CD4-positive, alpha-beta T cell (primary cell): ENCODE results near the gene AVP. TPM values are rescaled to one million over a fixed set of nuclear protein-coding genes. Genes with fewer than 3 reads are reported as not detected.
"Not testable (repeated sequence)": the region's sequence is repeated elsewhere in the genome, so short reads cannot be mapped to it uniquely, and the experiment has no call there.

Source experiments
- ATAC-seq: fragments of 200-7000 bp; cut with Tn5 transposase; one replicate; pipeline ENCODE4 v1.10.0; 2022; ENCODE audit warnings: mild to moderate bottlenecking; ENCODE audit not compliant: poor library complexity
- CTCF ChIA-PET: fragments of 350-600 bp; sonication (Branson Sonifier 250); formaldehyde crosslinking; loops from one replicate; lab custom pipeline; 2021; ENCODE audit warnings: antibody characterized with exemption, inconsistent platforms; lab: Charles Lee
- POLR2A ChIA-PET: fragments of 350-600 bp; sonication (Branson Sonifier 250); formaldehyde crosslinking; loops from one replicate; lab custom pipeline; 2021; ENCODE audit warnings: antibody characterized with exemption, inconsistent platforms; lab: Charles Lee
- DNase-seq, 14 experiments: peaks; one replicate each; pipeline ENCODE4 v3.0.0-alpha.2; 2013 to 2020; ENCODE audit warnings: mixed read lengths in 2 of 14
- H3K27ac ChIP-seq, 2 donors: one replicate each; pipeline versions ENCODE4 v1.5.1 to v1.7.0; 2013; ENCODE audit warnings: low read length in 2 of 2, low read depth in 1 of 2, mild to moderate bottlenecking in 1 of 2
- H3K27me3 ChIP-seq, 2 experiments: 1 replicate in 1 of 2; 2 replicates in 1 of 2; pipeline versions ENCODE4 v1.6.1 to v1.7.0; 2013; ENCODE audit warnings: low read length in 2 of 2, control low read depth in 1 of 2, mild to moderate bottlenecking in 1 of 2, moderate library complexity in 1 of 2; ENCODE audit not compliant: insufficient read depth in 2 of 2, control insufficient read depth in 1 of 2
- H3K36me3 ChIP-seq: one replicate; pipeline ENCODE4 v1.6.1; 2013; ENCODE audit warnings: low read length, control low read depth; ENCODE audit not compliant: insufficient read depth
- H3K4me1 ChIP-seq: one replicate; pipeline ENCODE4 v1.6.1; 2013; ENCODE audit warnings: low read length, control low read depth; ENCODE audit not compliant: insufficient read depth
- H3K4me3 ChIP-seq: one replicate; pipeline ENCODE4 v1.5.1; 2013; ENCODE audit warnings: mild to moderate bottlenecking, low read length, moderate library complexity
- H3K9me3 ChIP-seq, 2 experiments: 1 replicate in 1 of 2; 2 replicates in 1 of 2; pipeline versions ENCODE4 v1.6.1 to v1.7.0; 2013; ENCODE audit warnings: low read length in 2 of 2, mild to moderate bottlenecking in 2 of 2, control low read depth in 1 of 2, moderate library complexity in 1 of 2; ENCODE audit not compliant: control insufficient read depth in 1 of 2, insufficient read depth in 1 of 2
- H3K27ac Mint-ChIP-seq: one replicate; pipeline ENCODE4 v1.8.0; 2020; ENCODE audit warnings: mixed read lengths
- H3K27me3 Mint-ChIP-seq: one replicate; pipeline ENCODE4 v1.8.0; 2021; ENCODE audit warnings: mixed read lengths
- H3K36me3 Mint-ChIP-seq: one replicate; pipeline ENCODE4 v1.8.0; 2021; ENCODE audit warnings: low read depth, mixed read lengths
- H3K4me1 Mint-ChIP-seq: one replicate; pipeline ENCODE4 v1.8.0; 2021; ENCODE audit warnings: low read depth, mixed read lengths
- H3K4me3 Mint-ChIP-seq: one replicate; pipeline ENCODE4 v1.8.0; 2020; ENCODE audit warnings: mild to moderate bottlenecking, mixed read lengths
- H3K9me3 Mint-ChIP-seq: one replicate; pipeline ENCODE4 v1.8.0; 2020; ENCODE audit warnings: mixed read lengths
- intact Hi-C, 2 experiments: fragments of 100-400 bp; cut with DNase I in 1 of 2; cut with micrococcal nuclease in 1 of 2; formaldehyde crosslinking; loops; one replicate each; pipeline versions ENCODE4 v1.15.1 to v1.9.0; 2023 to 2025; cut with DNase I, micrococcal nuclease
- total RNA-seq, 174 experiments: library from RNA in 2 of 174; stranded (reverse) in 2 of 174; gene quantifications; one replicate each; pipeline ENCODE4 v1.2.3 and lab custom pipeline; 2021 to 2026
- TF ChIP-seq, protein P1 (sequence below): fragments of 200-600 bp; IDR thresholded peaks from one replicate; pipeline ENCODE4 v1.8.0; 2022; ENCODE audit warnings: antibody characterized with exemption, mild to moderate bottlenecking

AVP gene
- total RNA-seq, 2 experiments from 2014 or later: 0.47 to 0.56 TPM

DNA sequence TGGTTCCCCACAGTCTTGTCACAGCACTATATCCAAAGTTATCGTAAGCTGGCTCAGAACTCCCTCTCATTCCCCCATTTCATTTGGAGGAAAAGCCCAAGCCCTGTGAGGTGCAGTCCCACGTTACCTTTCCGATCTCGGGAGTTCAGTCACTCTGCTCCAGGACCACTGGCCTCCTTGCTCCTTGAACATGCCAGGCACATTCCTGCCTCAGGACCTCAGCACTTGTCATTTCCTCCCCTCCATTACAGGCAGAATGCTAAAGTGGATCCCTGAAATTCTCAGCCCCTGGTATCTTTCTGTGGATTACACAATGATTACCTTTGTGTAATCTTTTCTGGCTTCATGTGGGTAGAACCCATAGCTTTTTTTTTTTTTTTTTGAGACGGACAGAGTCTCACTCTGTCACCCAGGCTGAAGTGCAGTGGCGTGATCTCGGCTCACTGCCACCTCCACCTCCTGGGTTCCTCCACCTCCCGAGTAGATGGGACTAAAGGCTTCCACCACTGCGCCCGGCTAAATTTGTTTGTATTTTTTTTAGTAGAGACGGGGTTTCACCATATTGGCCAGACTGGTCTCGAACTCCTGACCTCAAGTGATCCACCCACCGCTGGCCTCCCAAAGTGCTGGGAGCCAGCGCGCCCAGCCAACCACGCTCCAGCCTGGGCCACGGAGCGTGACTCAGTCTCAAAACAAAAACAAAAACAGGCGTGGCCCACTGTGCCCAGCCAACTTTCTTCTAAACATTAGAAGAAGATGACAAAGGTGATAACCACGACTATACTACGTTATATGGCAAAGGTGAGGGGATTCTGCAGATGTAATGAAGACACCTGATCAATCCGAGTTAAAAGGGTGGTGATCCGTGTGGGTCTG, 17.1 kb downstream of the AVP start:
- H3K27me3 ChIP-seq: no peaks in the 10 kb centered on the region
- DNase-seq (no peak), ATAC-seq (no peak)
- H3K9me3 Mint-ChIP-seq: no peaks in the 10 kb centered on the region
- no peaks in the 10 kb centered on the region for H3K36me3 ChIP-seq
- H3K9me3 ChIP-seq: peaks cover 0 to 2% of the 10 kb centered on the region in 2 experiments
- no peak overlapping the region for H3K4me3 ChIP-seq
- intact Hi-C loops: loop anchor here in 1 of 2 experiments (2.0 to 5.0 kb wide), 2 partner anchors 25 to 250 kb away; no protein-coding TSS in a partner anchor
- H3K27ac ChIP-seq: no peak overlapping the region
- TF ChIP-seq, protein P1, sequence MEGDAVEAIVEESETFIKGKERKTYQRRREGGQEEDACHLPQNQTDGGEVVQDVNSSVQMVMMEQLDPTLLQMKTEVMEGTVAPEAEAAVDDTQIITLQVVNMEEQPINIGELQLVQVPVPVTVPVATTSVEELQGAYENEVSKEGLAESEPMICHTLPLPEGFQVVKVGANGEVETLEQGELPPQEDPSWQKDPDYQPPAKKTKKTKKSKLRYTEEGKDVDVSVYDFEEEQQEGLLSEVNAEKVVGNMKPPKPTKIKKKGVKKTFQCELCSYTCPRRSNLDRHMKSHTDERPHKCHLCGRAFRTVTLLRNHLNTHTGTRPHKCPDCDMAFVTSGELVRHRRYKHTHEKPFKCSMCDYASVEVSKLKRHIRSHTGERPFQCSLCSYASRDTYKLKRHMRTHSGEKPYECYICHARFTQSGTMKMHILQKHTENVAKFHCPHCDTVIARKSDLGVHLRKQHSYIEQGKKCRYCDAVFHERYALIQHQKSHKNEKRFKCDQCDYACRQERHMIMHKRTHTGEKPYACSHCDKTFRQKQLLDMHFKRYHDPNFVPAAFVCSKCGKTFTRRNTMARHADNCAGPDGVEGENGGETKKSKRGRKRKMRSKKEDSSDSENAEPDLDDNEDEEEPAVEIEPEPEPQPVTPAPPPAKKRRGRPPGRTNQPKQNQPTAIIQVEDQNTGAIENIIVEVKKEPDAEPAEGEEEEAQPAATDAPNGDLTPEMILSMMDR: no peak
- no peak overlapping the region for H3K27ac Mint-ChIP-seq
- peaks cover 30% of the 10 kb centered on the region for H3K4me1 Mint-ChIP-seq
- H3K36me3 Mint-ChIP-seq: peaks cover 6% of the 10 kb centered on the region
- POLR2A ChIA-PET: no interaction called here
- H3K27me3 Mint-ChIP-seq: no peaks in the 10 kb centered on the region
- H3K4me1 ChIP-seq: peaks cover 18% of the 10 kb centered on the region
- no peak overlapping the region for H3K4me3 Mint-ChIP-seq
- CTCF ChIA-PET: interaction anchor here (2.9 kb wide), 1 partner anchor 14 kb away, joined by 9 read pairs; no protein-coding TSS in a partner anchor

DNA sequence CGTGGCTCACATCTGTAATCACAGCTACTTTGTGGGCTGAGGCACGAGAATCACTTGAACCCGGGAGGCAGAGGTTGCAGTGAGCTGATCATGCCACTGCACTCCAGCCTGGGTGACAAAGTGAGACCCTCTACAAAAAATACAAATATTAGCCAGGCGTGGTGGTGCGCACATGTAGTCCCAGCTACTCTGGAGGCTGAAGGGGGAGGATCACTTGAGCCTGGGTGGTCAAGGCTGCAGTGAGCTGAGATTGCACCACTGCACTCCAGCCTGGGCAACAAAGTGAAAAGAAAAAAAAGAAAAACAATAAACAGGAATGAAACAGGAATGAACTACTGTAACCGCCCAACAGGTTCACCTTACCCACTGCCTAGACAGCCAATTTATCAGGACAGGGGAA, 20.4 kb downstream of the AVP start:
- H3K27me3 ChIP-seq, H3K4me3 ChIP-seq, H3K4me1 ChIP-seq, intact Hi-C loops, POLR2A ChIA-PET, H3K27ac ChIP-seq, H3K9me3 ChIP-seq, CTCF ChIA-PET, H3K27ac Mint-ChIP-seq, ATAC-seq, H3K4me3 Mint-ChIP-seq, DNase-seq, H3K27me3 Mint-ChIP-seq, H3K36me3 ChIP-seq, H3K9me3 Mint-ChIP-seq, H3K36me3 Mint-ChIP-seq: not testable (repeated sequence)
- peaks cover 33% of the 10 kb centered on the region for H3K4me1 Mint-ChIP-seq

DNA sequence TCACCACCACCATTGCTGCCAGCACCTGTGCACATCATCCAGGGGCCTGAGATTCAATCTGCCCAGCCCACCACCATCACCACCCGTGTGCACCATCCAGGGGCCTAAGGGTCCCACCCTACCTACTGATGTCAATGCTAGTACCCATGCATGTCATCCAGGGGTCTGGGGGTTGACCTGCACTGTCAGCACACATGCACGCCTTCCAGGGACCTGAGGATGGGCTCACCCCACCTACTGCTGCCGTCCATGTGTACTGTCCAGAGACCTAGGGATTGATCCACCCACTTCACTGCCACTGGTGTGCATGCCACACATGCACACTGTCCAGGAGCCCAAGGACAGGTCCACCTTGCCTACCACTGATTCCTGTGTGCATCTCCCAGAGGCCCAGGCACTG, 25.0 kb downstream of the AVP start:
- DNase-seq (no peak), ATAC-seq (no peak)
- H3K4me3 ChIP-seq: no peak overlapping the region
- no peaks in the 10 kb centered on the region for H3K27me3 ChIP-seq
- H3K36me3 ChIP-seq: no peaks in the 10 kb centered on the region
- Mint-ChIP-seq H3K27ac (no peak overlapping the region), H3K9me3 (no peaks in the 10 kb centered on the region), H3K27me3 (no peaks in the 10 kb centered on the region), H3K4me3 (no peak overlapping the region), H3K4me1 (peaks cover 14% of the 10 kb centered on the region), H3K36me3 (no peaks in the 10 kb centered on the region)
- TF ChIP-seq, protein P1: no peak
- POLR2A ChIA-PET: no interaction called here
- H3K27ac ChIP-seq: no peak overlapping the region
- intact Hi-C loops: loop anchor here in 1 of 2 experiments (10.0 kb wide), 1 partner anchor 155 kb away; no protein-coding TSS in a partner anchor
- H3K9me3 ChIP-seq: no peaks in the 10 kb centered on the region
- no peaks in the 10 kb centered on the region for H3K4me1 ChIP-seq
- CTCF ChIA-PET: interaction anchor here (0.6 kb wide), 1 partner anchor 257 kb away, joined by 5 read pairs; no protein-coding TSS in a partner anchor
